HCT116 (cell line): ENCODE results near the gene ARL15. TPM values are rescaled to one million over a fixed set of nuclear protein-coding genes. Genes with fewer than 3 reads are reported as not detected.

ENCODE experiments used
- ATAC-seq: fragments of 200-7000 bp; cut with Tn5 transposase; 2 replicates; pipeline ENCODE4 v1.9.1; 2020; ENCODE audit warnings: mild to moderate bottlenecking, moderate library complexity
- BruUV-seq: library from RNA; stranded (reverse); fragments of 400-500 nt; replicated peaks from 2 replicates; lab custom pipeline; 2021; lab: Mats Ljungman, UMichigan
- CTCF ChIA-PET: fragments of 300-600 bp; sonication (Branson Sonifier 250); formaldehyde crosslinking; loops from one replicate; lab custom pipeline; 2021; ENCODE audit warnings: antibody characterized with exemption; lab: Charles Lee
- POLR2A ChIA-PET: fragments of 300-600, 350-600 bp; sonication (Branson Sonifier 250); formaldehyde crosslinking; loops from one replicate; lab custom pipeline; 2021; ENCODE audit warnings: antibody characterized with exemption; lab: Charles Lee
- RAD21 ChIA-PET, 2 experiments: fragments of 300-600 bp; sonication (Branson Sonifier 250); formaldehyde crosslinking; loops; one replicate each; lab custom pipeline; 2023; ENCODE audit warnings: low total read pairs in 2 of 2; ENCODE audit not compliant: uncharacterized antibody in 2 of 2, unreplicated experiment in 2 of 2, low non-redundant PET in 1 of 2; lab: Charles Lee
- DNase-seq: peaks from one replicate; pipeline ENCODE4 v3.0.0-alpha.2; 2010; ENCODE audit warnings: low read depth, low spot score
- H2AFZ ChIP-seq: fragments of 200-600 bp; shearing (Covaris generic), sonication (generic); 2 replicates; pipeline ENCODE4 v1.6.1; 2017; ENCODE audit warnings: low read depth, mixed run types, mixed read lengths, antibody characterized with exemption, low read length; ENCODE audit not compliant: poor library complexity, severe bottlenecking
- H3K27ac ChIP-seq: 2 replicates; pipeline ENCODE4 v1.5.1; 2012; ENCODE audit warnings: low read depth, low read length
- H3K27me3 ChIP-seq: fragments of 200-600 bp; sonication (generic); 2 replicates; pipeline ENCODE4 v1.6.1; 2016; ENCODE audit warnings: mixed run types, low read length, mixed read lengths; ENCODE audit not compliant: insufficient read depth
- H3K36me3 ChIP-seq, 2 experiments: fragments of 200-500 bp in 1 of 2; fragments of 200-600 bp in 1 of 2; sonication (Bioruptor generic) in 1 of 2; sonication (generic) in 1 of 2; 2 replicates each; pipeline versions ENCODE4 v1.5.1 to v1.6.1; 2014 to 2016; ENCODE audit warnings: low read length in 2 of 2, inconsistent platforms in 1 of 2, mixed read lengths in 1 of 2, mixed run types in 1 of 2; ENCODE audit not compliant: insufficient read depth in 2 of 2, control insufficient read depth in 1 of 2
- H3K4me1 ChIP-seq, 2 experiments: fragments of 200-600 bp in 1 of 2; sonication (generic) in 1 of 2; 2 replicates each; pipeline versions ENCODE4 v1.5.1 to v1.6.1; 2012 to 2017; ENCODE audit warnings: low read length in 2 of 2, inconsistent platforms in 1 of 2, mild to moderate bottlenecking in 1 of 2, mixed read lengths in 1 of 2, mixed run types in 1 of 2, moderate library complexity in 1 of 2; ENCODE audit not compliant: insufficient read depth in 2 of 2, control insufficient read depth in 1 of 2
- H3K4me2 ChIP-seq: fragments of 200-600 bp; sonication (generic); 2 replicates; pipeline ENCODE4 v1.6.1; 2017; ENCODE audit warnings: mixed run types, low read length, mixed read lengths
- H3K4me3 ChIP-seq, 2 experiments: fragments of 200-600 bp in 1 of 2; sonication (generic) in 1 of 2; replicated peaks in 1 of 2; 2 replicates each; pipeline ENCODE4 v1.5.1; 2011 to 2016; ENCODE audit warnings: low read length in 2 of 2, control low read depth in 1 of 2, low read depth in 1 of 2, mild to moderate bottlenecking in 1 of 2, mixed read lengths in 1 of 2, mixed run types in 1 of 2
- H3K79me2 ChIP-seq: fragments of 200-600 bp; sonication (generic); 2 replicates; pipeline ENCODE4 v1.6.1; 2017; ENCODE audit warnings: mild to moderate bottlenecking, mixed run types, low read length, moderate library complexity, mixed read lengths; ENCODE audit not compliant: insufficient read depth
- H3K9ac ChIP-seq: fragments of 200-600 bp; sonication (generic); 2 replicates; pipeline ENCODE4 v1.6.1; 2016; ENCODE audit warnings: low read length, mixed read lengths
- H3K9me2 ChIP-seq: fragments of 200-600 bp; sonication (generic), shearing (Covaris generic); 2 replicates; pipeline ENCODE4 v1.6.1; 2017; ENCODE audit warnings: mixed run types, mild to moderate bottlenecking, moderate library complexity; ENCODE audit not compliant: insufficient read depth
- H3K9me3 ChIP-seq, 2 experiments: fragments of 200-500 bp in 1 of 2; fragments of 200-600 bp in 1 of 2; sonication (Bioruptor generic) in 1 of 2; sonication (generic) in 1 of 2; 2 replicates each; pipeline ENCODE4 v1.6.1; 2014 to 2017; ENCODE audit warnings: low read length in 2 of 2, mixed read lengths in 2 of 2, inconsistent platforms in 1 of 2, low read depth in 1 of 2, mild to moderate bottlenecking in 1 of 2, mixed run types in 1 of 2, moderate library complexity in 1 of 2; ENCODE audit not compliant: control insufficient read depth in 1 of 2, insufficient read depth in 1 of 2
- H4K20me1 ChIP-seq: fragments of 200-600 bp; sonication (generic), shearing (Covaris generic); 2 replicates; pipeline ENCODE4 v1.6.1; 2017; ENCODE audit warnings: mixed run types, mild to moderate bottlenecking, moderate library complexity; ENCODE audit not compliant: insufficient read depth
- ATF3 ChIP-seq: IDR thresholded peaks from 2 replicates; pipeline ENCODE4 v1.6.1; 2012
- EGR1 ChIP-seq: IDR thresholded peaks from 2 replicates; pipeline ENCODE4 v1.6.1; 2012; ENCODE audit warnings: low read depth
- ELF1 ChIP-seq: IDR thresholded peaks from 2 replicates; pipeline ENCODE4 v1.6.1; 2012; ENCODE audit warnings: low read depth, borderline replicate concordance
- EZH2 ChIP-seq: fragments of 200-600 bp; sonication (generic); IDR thresholded peaks from 2 replicates; pipeline ENCODE4 v1.6.1; 2017; ENCODE audit warnings: antibody characterized with exemption, mixed run types
- EZH2phosphoT487 ChIP-seq: fragments of 200-600 bp; IDR thresholded peaks from 2 replicates; pipeline ENCODE4 v1.6.1; 2018; ENCODE audit warnings: antibody characterized with exemption, borderline replicate concordance
- RAD21 ChIP-seq: IDR thresholded peaks from 2 replicates; pipeline ENCODE4 v1.6.1; 2012; ENCODE audit warnings: low read depth, mild to moderate bottlenecking
- YY1 ChIP-seq: IDR thresholded peaks from 2 replicates; pipeline ENCODE4 v1.6.1; 2011; ENCODE audit warnings: low read length, low read depth, moderate library complexity, mild to moderate bottlenecking; ENCODE audit not compliant: insufficient replicate concordance; ENCODE audit errors: extremely low read depth
- ZBTB33 ChIP-seq: IDR thresholded peaks from 2 replicates; pipeline ENCODE4 v1.6.1; 2011; ENCODE audit warnings: mild to moderate bottlenecking, low read length, moderate library complexity; ENCODE audit not compliant: insufficient replicate concordance; ENCODE audit errors: extremely low read depth
- ZFX ChIP-seq: fragments of 450-650 bp; IDR thresholded peaks from 2 replicates; pipeline ENCODE4 v1.6.1; 2017
- ZNF274 ChIP-seq: fragments of 200-500 bp; sonication (Bioruptor generic); IDR thresholded peaks from 2 replicates; pipeline ENCODE4 v1.6.1; 2014; ENCODE audit warnings: mild to moderate bottlenecking, low read depth, low read length, inconsistent platforms
- intact Hi-C: fragments of 100-400 bp; cut with micrococcal nuclease; formaldehyde crosslinking; loops from 2 replicates; pipeline ENCODE4 v1.10.0; 2022
- total RNA-seq: library from RNA; stranded (reverse); gene quantifications from one replicate; pipeline ENCODE4 v1.2.1, GENCODE V29; 2021; ENCODE audit not compliant: unreplicated experiment
- TF ChIP-seq, protein P1 (sequence below), 3 experiments: fragments of 200-600 bp in 1 of 3; sonication (generic) in 1 of 3; IDR thresholded peaks in 2 of 3; conservative IDR thresholded peaks in 1 of 3; 2 replicates each; pipeline ENCODE4 v1.5.1; 2012 to 2017; ENCODE audit warnings: low read depth in 2 of 3, low read length in 2 of 3, antibody characterized with exemption in 1 of 3, borderline replicate concordance in 1 of 3, control low read depth in 1 of 3, mild to moderate bottlenecking in 1 of 3, mixed read lengths in 1 of 3, mixed run types in 1 of 3, moderate library complexity in 1 of 3; ENCODE audit not compliant: insufficient read depth in 1 of 3
- TF ChIP-seq, protein P2 (sequence below): IDR thresholded peaks from 2 replicates; pipeline ENCODE4 v1.6.1; 2012

Gene ARL15
- total RNA-seq, 1 experiment from 2014 or later, result 15.0 TPM

GRCh38 chr5:53962306-53962705 lies 348.1 kb downstream of the ARL15 start:
- intact Hi-C loops, result no loop called here
- Histone ChIP-seq H3K9ac (no peak overlapping the region), H3K4me2 (no peak overlapping the region), H3K79me2 (no peaks in the 10 kb centered on the region), H2AFZ (no peak overlapping the region), H3K4me1 (no peaks in the 10 kb centered on the region), H3K9me2 (no peaks in the 10 kb centered on the region), H3K36me3 (no peaks in the 10 kb centered on the region), H3K27me3 (no peaks in the 10 kb centered on the region), H3K4me3 (no peak overlapping the region), H3K27ac (no peak overlapping the region), H4K20me1 (no peaks in the 10 kb centered on the region), H3K9me3 (no peaks in the 10 kb centered on the region)
- ATAC-seq (no peak), DNase-seq (no peak)
- TF ChIP-seq EZH2phosphoT487 (no peak), EGR1 (no peak), ZFX (no peak), ATF3 (no peak), ELF1 (no peak), EZH2 (no peak), YY1 (no peak)
- TF ChIP-seq, protein P1, sequence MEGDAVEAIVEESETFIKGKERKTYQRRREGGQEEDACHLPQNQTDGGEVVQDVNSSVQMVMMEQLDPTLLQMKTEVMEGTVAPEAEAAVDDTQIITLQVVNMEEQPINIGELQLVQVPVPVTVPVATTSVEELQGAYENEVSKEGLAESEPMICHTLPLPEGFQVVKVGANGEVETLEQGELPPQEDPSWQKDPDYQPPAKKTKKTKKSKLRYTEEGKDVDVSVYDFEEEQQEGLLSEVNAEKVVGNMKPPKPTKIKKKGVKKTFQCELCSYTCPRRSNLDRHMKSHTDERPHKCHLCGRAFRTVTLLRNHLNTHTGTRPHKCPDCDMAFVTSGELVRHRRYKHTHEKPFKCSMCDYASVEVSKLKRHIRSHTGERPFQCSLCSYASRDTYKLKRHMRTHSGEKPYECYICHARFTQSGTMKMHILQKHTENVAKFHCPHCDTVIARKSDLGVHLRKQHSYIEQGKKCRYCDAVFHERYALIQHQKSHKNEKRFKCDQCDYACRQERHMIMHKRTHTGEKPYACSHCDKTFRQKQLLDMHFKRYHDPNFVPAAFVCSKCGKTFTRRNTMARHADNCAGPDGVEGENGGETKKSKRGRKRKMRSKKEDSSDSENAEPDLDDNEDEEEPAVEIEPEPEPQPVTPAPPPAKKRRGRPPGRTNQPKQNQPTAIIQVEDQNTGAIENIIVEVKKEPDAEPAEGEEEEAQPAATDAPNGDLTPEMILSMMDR (IDR thresholded peaks at IDR 0.05 in 2 of 3, conservative IDR thresholded peaks at IDR 0.05 in 1 of 3; ENCODE audit: borderline replicate concordance in 1 of 3, insufficient read depth in 1 of 3, low read depth in 2 of 3, low read length in 2 of 3), result no peak
- CTCF ChIA-PET, result no interaction called here
- no TSS peak for BruUV-seq
- RAD21 ChIA-PET, result no interaction called here
- POLR2A ChIA-PET, result no interaction called here

- Histone ChIP-seq H3K36me3 (no peaks in the 10 kb centered on the region), H3K27ac (no peak overlapping the region), H3K9me3 (no peaks in the 10 kb centered on the region), H3K9ac (no peak overlapping the region)
- no peak for TF ChIP-seq ZNF274
- no peak for TF ChIP-seq ZBTB33
- TF ChIP-seq RAD21, result no peak
- TF ChIP-seq, protein P2, sequence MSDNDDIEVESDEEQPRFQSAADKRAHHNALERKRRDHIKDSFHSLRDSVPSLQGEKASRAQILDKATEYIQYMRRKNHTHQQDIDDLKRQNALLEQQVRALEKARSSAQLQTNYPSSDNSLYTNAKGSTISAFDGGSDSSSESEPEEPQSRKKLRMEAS, result no peak
- TF ChIP-seq ZFX, result no peak
- TF ChIP-seq, all 23 proteins: peak for 0
- RAD21 ChIA-PET, result no interaction called here
- Histone ChIP-seq H3K4me1 (no peaks in the 10 kb centered on the region), H2AFZ (no peak overlapping the region), H3K27me3 (no peaks in the 10 kb centered on the region), H3K4me2 (no peak overlapping the region), H4K20me1 (no peaks in the 10 kb centered on the region), H3K79me2 (no peaks in the 10 kb centered on the region), H3K4me3 (no peak overlapping the region), H3K9me2 (no peaks in the 10 kb centered on the region)
- no TSS peak for BruUV-seq
- CTCF ChIA-PET, result no interaction called here
- intact Hi-C loops, result no loop called here
- POLR2A ChIA-PET, result no interaction called here
- DNase-seq (no peak), ATAC-seq (no peak)
Observed at GRCh38 chr5:53956632-53957031, 353.7 kb downstream of the ARL15 start.
